ENCODE data around the gene LBR. TPM values are rescaled to one million over a fixed set of nuclear protein-coding genes. Genes with fewer than 3 reads are reported as not detected.

LBR gene
- total RNA-seq, 1 donor from 2014 or later, result 79.9 TPM

- no peak for FAIRE-seq
- DNase-seq (ENCODE audit: low spot score in 2 of 2), result no peak
Observed at GRCh38 chr1:225446981-225447615, 19.3 kb upstream of the LBR start.

DNA sequence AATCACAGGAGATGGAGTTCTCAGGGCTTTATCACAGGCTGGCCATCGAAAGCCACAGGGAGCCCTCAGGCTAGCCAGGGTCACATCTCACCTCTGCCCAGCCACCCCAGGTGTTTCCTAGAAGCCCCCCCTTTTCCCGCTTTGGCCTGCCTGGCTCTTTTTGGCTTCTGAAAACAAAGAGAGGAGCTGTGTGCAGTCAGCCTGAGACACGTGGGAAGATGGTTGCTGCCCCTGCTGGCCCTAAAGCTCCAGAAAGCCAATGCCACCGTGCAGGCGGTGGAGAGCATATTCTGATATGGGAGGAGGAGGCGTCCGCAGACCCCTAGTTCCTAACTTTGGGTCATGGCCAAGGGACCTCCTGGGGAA, 18.7 kb upstream of the LBR start:
- no peak for FAIRE-seq
- no peak for DNase-seq (ENCODE audit: low spot score in 2 of 2)

- DNase-seq (ENCODE audit: low spot score in 2 of 2), result no peak
- no peak for FAIRE-seq
Observed at GRCh38 chr1:225445639-225446594, 18.1 kb upstream of the LBR start.

GRCh38 chr1:225442123-225442505, 14.3 kb upstream of the LBR start:
- no peak for DNase-seq (ENCODE audit: low spot score in 2 of 2)
- no peak for FAIRE-seq

- FAIRE-seq (no peak), DNase-seq (ENCODE audit: low spot score in 2 of 2) (no peak)
Observed at GRCh38 chr1:225441314-225442122, 13.7 kb upstream of the LBR start.

- FAIRE-seq, result no peak
Observed at GRCh38 chr1:225440380-225441221, 12.8 kb upstream of the LBR start.

GRCh38 chr1:225437710-225438437, 10.0 kb upstream of the LBR start:
- no peak for DNase-seq (ENCODE audit: low spot score in 2 of 2)

More at GRCh38 chr1:225440380-225441221, 12.8 kb upstream of the LBR start:
- no peak for DNase-seq (ENCODE audit: low spot score in 2 of 2)

DNA sequence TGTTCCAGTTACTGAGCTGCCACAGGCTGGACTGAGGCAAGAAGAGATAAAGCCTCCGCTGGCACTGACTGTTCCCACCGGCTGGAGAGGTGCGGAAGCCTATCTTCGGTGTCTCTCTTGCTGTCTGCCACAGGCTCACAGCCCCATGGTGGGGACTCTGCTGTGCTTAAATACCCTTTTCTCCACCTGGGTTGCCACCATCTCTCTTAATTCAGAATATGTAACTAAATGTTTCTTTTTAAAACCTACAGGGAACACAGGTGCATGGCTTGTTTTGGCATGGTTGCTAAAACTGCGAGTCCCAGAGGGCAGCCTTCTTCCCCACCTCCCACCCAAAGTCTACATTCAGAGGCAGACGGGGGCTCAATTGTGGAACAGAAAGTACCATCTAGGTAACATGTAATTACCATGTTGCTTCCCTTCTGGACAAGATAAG, 8.1 kb upstream of the LBR start:
- FAIRE-seq (no peak), DNase-seq (ENCODE audit: low spot score in 2 of 2) (no peak)

More at GRCh38 chr1:225437710-225438437, 10.0 kb upstream of the LBR start:
- FAIRE-seq, result no peak

DNA sequence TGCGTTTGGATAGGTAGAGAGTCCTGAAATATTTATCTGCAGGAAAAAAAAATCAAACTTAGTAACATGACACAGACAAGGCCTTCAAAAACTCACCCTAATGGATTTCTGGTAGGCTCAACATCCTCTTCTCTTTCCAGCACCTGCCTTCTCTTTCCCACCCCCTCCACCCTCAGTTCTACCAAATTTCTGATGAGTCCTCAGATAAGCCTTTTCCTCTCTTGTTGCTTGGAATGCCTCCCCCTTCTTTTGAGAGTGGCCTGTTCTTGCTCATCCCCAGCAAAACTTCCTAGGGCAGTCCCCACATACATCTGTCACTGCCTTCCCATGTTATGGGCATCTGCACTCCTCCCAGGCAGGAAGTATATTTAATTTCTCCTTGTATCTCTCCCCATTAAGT, 7.6 kb upstream of the LBR start:
- FAIRE-seq (no peak), DNase-seq (ENCODE audit: low spot score in 2 of 2) (no peak)

DNA sequence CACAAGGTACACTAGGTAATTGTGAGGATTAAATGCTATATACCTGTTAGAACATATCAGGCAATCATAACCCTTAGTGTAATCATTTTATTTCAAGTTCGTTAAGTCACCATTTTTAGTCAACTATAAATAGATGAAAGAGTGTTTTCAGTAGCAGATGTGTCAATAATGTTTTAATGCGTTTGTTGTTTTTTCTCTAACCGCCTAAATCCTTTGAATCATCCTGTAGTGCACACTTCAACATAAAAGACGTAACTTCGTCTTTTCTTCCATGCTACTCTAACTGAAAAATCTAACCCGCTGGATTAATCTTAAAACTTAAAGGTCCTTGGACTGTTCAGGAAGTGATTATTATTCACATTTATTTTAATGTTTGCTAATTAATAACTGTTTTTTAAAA, 7.2 kb upstream of the LBR start:
- DNase-seq (ENCODE audit: low spot score in 2 of 2) (no peak), FAIRE-seq (no peak)

DNA sequence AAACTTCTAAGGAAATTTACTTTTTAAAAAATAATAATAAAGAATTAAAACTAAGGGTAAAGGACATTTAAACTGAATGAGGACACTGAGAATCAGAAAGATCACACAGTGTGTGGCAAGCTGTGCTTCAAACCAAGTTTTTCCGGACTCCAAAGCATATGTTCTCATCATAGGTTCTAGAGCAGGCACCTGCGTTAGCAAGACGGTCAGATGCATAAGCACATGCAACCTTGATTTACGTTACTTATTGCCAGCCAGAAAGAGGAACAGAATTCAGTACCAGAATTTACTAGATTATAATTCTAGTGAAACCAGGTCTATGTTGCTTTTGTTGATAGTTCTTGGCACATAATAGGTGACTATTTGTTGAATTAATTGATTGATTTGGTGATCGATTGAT, 6.2 kb upstream of the LBR start:
- FAIRE-seq (no peak), DNase-seq (ENCODE audit: low spot score in 2 of 2) (no peak)

GRCh38 chr1:225431081-225431863, 3.4 kb upstream of the LBR start:
- no peak for DNase-seq (ENCODE audit: low spot score in 2 of 2)
- FAIRE-seq, result no peak

DNA sequence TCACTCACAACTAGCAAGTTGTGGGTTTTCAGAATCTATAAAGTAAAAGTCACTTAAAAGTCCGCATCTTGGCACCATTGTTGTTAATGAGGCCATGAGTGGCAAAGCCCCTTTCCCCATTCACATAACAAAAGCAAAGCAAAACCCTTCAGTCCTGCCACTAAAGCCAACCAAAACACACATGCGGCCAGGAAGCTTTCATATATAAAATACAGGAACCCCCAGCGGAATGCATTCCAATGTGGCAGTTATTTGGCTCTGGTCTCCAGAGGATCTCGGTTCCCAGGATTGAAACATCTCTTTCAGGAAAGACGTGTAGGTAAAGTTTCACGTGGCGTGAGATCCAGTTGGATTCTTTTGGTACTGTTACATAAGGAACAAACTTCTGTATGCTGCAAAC, 2.5 kb upstream of the LBR start:
- DNase-seq (ENCODE audit: low spot score in 2 of 2), result no peak
- FAIRE-seq, result no peak

- peak in 1 of 2 donors; percentile 42 for DNase-seq (ENCODE audit: low spot score in 2 of 2)
- no peak for FAIRE-seq
Observed at GRCh38 chr1:225428881-225429455, 1.1 kb upstream of the LBR start.

DNA sequence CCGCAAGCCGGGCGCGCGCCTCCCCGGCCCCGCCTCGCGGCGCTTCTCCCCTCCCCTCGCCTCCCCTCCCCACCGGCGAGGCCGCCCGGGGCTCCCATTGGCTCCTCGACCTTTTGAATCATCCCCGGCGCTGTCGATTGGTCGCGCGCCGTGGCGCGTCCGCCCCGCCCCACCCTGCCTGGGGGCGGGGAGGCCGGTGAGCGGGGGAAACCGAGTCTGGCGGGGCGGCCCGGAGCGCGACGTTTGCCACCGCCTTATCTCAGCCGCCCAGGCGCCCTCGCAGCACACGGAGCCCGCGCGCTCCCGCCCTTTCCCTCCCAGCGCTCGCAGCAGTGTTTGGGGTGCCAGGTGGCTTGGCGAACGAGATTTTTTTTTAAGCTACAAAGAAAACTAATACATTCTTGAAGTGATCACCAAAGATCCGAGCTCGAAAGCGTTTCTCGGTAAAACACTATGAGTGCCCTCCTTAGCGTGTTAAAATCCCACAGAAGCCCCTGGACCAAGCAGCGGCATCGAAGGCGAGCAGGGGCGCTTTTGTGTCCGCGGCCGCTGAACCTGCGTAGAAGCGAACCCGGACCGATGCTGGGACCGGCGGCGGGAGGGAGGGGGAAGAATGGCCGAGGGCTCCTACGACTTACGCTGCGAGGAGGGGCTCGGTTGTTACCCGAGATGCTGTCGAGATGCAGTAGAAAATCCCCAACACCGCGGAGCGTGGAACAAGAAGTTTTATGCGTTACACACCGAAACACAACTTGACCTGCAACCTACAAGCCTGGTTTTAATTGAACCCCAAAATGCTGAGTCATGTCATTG, 436 bp upstream of the LBR start:
- FAIRE-seq (no peak), DNase-seq (ENCODE audit: low spot score in 2 of 2) (peak; percentile 97 to 98)

GRCh38 chr1:225426395-225427234, 1.2 kb downstream of the LBR start:
- peak in 1 of 2 donors; percentile 45 for DNase-seq (ENCODE audit: low spot score in 2 of 2)

More at GRCh38 chr1:225426395-225427234, 1.2 kb downstream of the LBR start:
- FAIRE-seq, result no peak

All from frontal cortex (tissue), 4 donors.